GM19324 (cell line): Measurements from ENCODE around the gene IGSF9B.

Source experiments
- ATAC-seq: cut with Tn5 transposase; IDR thresholded peaks from one replicate; pipeline ENCODE4 v1.9.1; 2021; ENCODE audit warnings: mild to moderate bottlenecking, moderate library complexity; ENCODE audit not compliant: unreplicated experiment, low FRiP score

The IGSF9B gene

GRCh38 chr11:133887692-133888332 is 69.0 kb downstream of the IGSF9B start:
- ATAC-seq, result no peak

GRCh38 chr11:133886029-133886428 is 70.7 kb downstream of the IGSF9B start:
- ATAC-seq, result no peak

GRCh38 chr11:133872160-133872559 is 84.6 kb downstream of the IGSF9B start:
- no peak for ATAC-seq

- no peak for ATAC-seq
Observed at GRCh38 chr11:133867456-133867855, 89.3 kb downstream of the IGSF9B start.

- no peak for ATAC-seq
Observed at GRCh38 chr11:133865466-133865865, 91.3 kb downstream of the IGSF9B start.

- ATAC-seq, result no peak
Observed at GRCh38 chr11:133864756-133865155, 92.0 kb downstream of the IGSF9B start.

GRCh38 chr11:133860151-133860550 is 96.6 kb downstream of the IGSF9B start:
- no peak for ATAC-seq
